ENCODE results near the gene SUGCT. TPM values are rescaled to one million over a fixed set of nuclear protein-coding genes. Genes with fewer than 3 reads are reported as not detected.

The SUGCT gene
- total RNA-seq, 1 donor from 2014 or later: 1.7 TPM

GRCh38 chr7:40371806-40372440 is 237.1 kb downstream of the SUGCT start:
- no peaks in the 10 kb centered on the region for H3K4me1 ChIP-seq
- intact Hi-C loops (cut with DNase I): no loop called here
- no peak overlapping the region for H3K27ac ChIP-seq
- H3K9me3 ChIP-seq: no peaks in the 10 kb centered on the region
- no peaks in the 10 kb centered on the region for H3K36me3 ChIP-seq
- no peak overlapping the region for H3K4me3 ChIP-seq
- H3K27me3 ChIP-seq (ENCODE audit: low read depth): no peaks in the 10 kb centered on the region
- no peak for DNase-seq
- ATAC-seq: no peak
- no peak for TF ChIP-seq CTCF (IDR thresholded peaks at IDR 0.05)

GRCh38 chr7:40374575-40374974 is 239.8 kb downstream of the SUGCT start:
- no peak for ATAC-seq
- intact Hi-C loops (cut with DNase I): no loop called here

GRCh38 chr7:40380111-40380510 is 245.3 kb downstream of the SUGCT start:
- Histone ChIP-seq H3K36me3 (no peaks in the 10 kb centered on the region), H3K27ac (no peak overlapping the region), H3K9me3 (no peaks in the 10 kb centered on the region), H3K27me3 (ENCODE audit: low read depth) (no peaks in the 10 kb centered on the region), H3K4me1 (no peaks in the 10 kb centered on the region), H3K4me3 (no peak overlapping the region)
- ATAC-seq: no peak
- intact Hi-C loops (cut with DNase I): no loop called here
- no peak for TF ChIP-seq CTCF (IDR thresholded peaks at IDR 0.05)
- no peak for DNase-seq

More at GRCh38 chr7:40374575-40374974, 239.8 kb downstream of the SUGCT start:
- no peak for TF ChIP-seq CTCF (IDR thresholded peaks at IDR 0.05)
- DNase-seq: no peak
- no peaks in the 10 kb centered on the region for H3K36me3 ChIP-seq
- no peaks in the 10 kb centered on the region for H3K27me3 ChIP-seq (ENCODE audit: low read depth)
- no peak overlapping the region for H3K27ac ChIP-seq
- no peaks in the 10 kb centered on the region for H3K4me1 ChIP-seq
- no peaks in the 10 kb centered on the region for H3K9me3 ChIP-seq
- H3K4me3 ChIP-seq: no peak overlapping the region

GRCh38 chr7:40382145-40382544 is 247.3 kb downstream of the SUGCT start:
- Histone ChIP-seq H3K36me3 (no peaks in the 10 kb centered on the region), H3K27ac (no peak overlapping the region), H3K9me3 (no peaks in the 10 kb centered on the region), H3K27me3 (ENCODE audit: low read depth) (no peaks in the 10 kb centered on the region), H3K4me1 (no peaks in the 10 kb centered on the region), H3K4me3 (no peak overlapping the region)
- no peak for ATAC-seq
- intact Hi-C loops (cut with DNase I): no loop called here
- DNase-seq: no peak
- no peak for TF ChIP-seq CTCF (IDR thresholded peaks at IDR 0.05)

GRCh38 chr7:40393660-40394059 is 258.9 kb downstream of the SUGCT start:
- intact Hi-C loops (cut with DNase I): no loop called here
- no peak for DNase-seq
- TF ChIP-seq CTCF (IDR thresholded peaks at IDR 0.05): no peak

More at GRCh38 chr7:40393660-40394059, 258.9 kb downstream of the SUGCT start:
- H3K27ac ChIP-seq: no peak overlapping the region
- no peaks in the 10 kb centered on the region for H3K27me3 ChIP-seq (ENCODE audit: low read depth)
- no peaks in the 10 kb centered on the region for H3K9me3 ChIP-seq
- ATAC-seq: no peak
- no peaks in the 10 kb centered on the region for H3K36me3 ChIP-seq
- H3K4me1 ChIP-seq: no peaks in the 10 kb centered on the region
- no peak overlapping the region for H3K4me3 ChIP-seq

All from lower lobe of right lung (tissue), 2 donors.